RWPE1 (cell line): ENCODE results near the gene NFAT5.
"Not testable (repeated sequence)": the region's sequence is repeated elsewhere in the genome, so short reads cannot be mapped to it uniquely, and the experiment has no call there.

Source experiments
- CTCF ChIA-PET: fragments of 350-600 bp; sonication (Branson Sonifier 250); formaldehyde crosslinking; extraction: SDS; loops from one replicate; lab custom pipeline; 2021; lab: Yijun Ruan, JAX
- POLR2A ChIA-PET: fragments of 400-600 bp; formaldehyde crosslinking; extraction: SDS; loops from one replicate; lab custom pipeline; 2020; ENCODE audit warnings: antibody characterized with exemption; ENCODE audit not compliant: low non-redundant PET; lab: Yijun Ruan, JAX
- DNase-seq: peaks from one replicate; pipeline ENCODE4 v3.0.0; 2012; ENCODE audit warnings: low spot score
- H3K27ac ChIP-seq: fragments of 450-650 bp; 2 replicates; pipeline ENCODE4 v1.5.1; 2017
- TF ChIP-seq, protein P1 (sequence below): fragments of 450-650 bp; conservative IDR thresholded peaks from 2 replicates; pipeline ENCODE4 v1.5.1; 2017; ENCODE audit warnings: low read depth, mild to moderate bottlenecking

Gene NFAT5

GRCh38 chr16:69565671-69566239, at the start of gene NFAT5:
Gene NFAT5 (plus strand): TSS chr16:69565966. CDS start chr16:69566302, 336 bp downstream.
- CTCF ChIA-PET = interaction anchor here (1.5 kb wide), 1 partner anchor 170 kb away, joined by 5 read pairs; no protein-coding TSS in a partner anchor
- POLR2A ChIA-PET = no interaction called here
- H3K27ac ChIP-seq = peak within 1 kb of the TSS; percentile 97
- TF ChIP-seq, protein P1, sequence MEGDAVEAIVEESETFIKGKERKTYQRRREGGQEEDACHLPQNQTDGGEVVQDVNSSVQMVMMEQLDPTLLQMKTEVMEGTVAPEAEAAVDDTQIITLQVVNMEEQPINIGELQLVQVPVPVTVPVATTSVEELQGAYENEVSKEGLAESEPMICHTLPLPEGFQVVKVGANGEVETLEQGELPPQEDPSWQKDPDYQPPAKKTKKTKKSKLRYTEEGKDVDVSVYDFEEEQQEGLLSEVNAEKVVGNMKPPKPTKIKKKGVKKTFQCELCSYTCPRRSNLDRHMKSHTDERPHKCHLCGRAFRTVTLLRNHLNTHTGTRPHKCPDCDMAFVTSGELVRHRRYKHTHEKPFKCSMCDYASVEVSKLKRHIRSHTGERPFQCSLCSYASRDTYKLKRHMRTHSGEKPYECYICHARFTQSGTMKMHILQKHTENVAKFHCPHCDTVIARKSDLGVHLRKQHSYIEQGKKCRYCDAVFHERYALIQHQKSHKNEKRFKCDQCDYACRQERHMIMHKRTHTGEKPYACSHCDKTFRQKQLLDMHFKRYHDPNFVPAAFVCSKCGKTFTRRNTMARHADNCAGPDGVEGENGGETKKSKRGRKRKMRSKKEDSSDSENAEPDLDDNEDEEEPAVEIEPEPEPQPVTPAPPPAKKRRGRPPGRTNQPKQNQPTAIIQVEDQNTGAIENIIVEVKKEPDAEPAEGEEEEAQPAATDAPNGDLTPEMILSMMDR = no peak
- peak; percentile 81 for DNase-seq

GRCh38 chr16:69517914-69518313, 47.9 kb upstream of the NFAT5 start:
- CTCF ChIA-PET, H3K27ac ChIP-seq, POLR2A ChIA-PET, DNase-seq: not testable (repeated sequence)

DNA sequence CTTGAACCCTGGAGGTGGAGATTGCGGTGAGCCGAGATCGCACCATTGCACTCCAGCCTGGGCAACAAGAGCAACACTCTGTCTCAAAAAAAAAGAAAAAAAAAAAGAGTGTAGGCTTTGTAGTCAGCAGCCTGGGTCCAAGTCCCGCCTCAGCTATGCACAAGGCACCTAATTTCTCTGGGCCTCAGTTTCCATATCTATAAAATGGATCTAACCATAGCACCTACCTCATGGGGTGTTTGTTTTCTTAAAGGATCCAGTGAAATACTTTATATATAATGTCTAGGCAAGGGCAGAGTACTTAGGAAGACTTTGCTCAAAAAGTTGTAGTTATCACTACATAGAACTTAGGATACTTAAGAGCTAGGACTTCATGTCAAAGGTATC, 45.4 kb upstream of the NFAT5 start:
- ChIA-PET CTCF (no interaction called here), POLR2A (no interaction called here)
- DNase-seq = no peak
- TF ChIP-seq, protein P1 = no peak
- H3K27ac ChIP-seq = no peak overlapping the region

DNA sequence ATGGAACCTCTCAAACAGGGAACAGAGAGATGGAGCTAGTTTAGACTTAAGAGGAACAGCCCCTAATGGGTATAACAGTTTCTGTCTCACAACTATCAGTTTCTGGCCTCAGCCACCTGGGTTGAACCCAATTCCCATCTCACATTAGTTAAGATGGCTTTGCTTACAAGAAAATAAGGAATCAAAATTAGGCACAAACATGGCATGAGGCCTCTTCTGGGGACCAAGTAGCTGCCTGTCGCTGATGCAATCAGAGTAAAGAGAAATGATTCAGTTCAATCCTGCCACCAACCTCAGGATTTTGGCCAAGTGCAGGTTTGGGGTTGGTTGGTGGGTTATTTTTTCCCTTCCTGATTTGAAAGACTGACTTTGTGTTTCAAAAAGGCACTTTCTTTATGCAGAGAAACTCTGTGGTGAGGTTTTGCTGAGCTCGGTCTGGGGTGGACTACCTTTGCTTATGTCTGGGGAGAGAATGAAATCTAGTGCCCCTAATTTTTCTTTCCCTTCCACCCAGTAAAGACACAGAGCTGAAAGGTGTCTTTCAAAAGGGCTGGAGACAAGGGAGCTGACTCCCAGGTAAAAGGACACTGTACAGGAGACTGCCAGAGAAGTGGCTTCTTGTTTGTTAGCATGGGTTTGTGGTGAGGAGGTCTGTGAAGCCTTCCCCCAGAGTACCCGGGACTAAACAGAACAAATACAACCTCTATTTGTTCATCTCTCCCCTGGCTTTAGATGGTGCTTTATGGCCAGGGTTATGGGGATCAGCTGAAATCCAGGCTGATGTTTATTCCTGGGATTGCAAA, 44.8 kb upstream of the NFAT5 start:
- ChIA-PET POLR2A (interaction anchor here (0.5 kb wide), 1 partner anchor 9 kb away, joined by 3 read pairs; no protein-coding TSS in a partner anchor), CTCF (interaction anchor here (0.6 kb wide), 1 partner anchor 8 kb away, joined by 3 read pairs; no protein-coding TSS in a partner anchor)
- no peak overlapping the region for H3K27ac ChIP-seq
- DNase-seq = no peak
- TF ChIP-seq, protein P1 = no peak

GRCh38 chr16:69522041-69522578, 43.7 kb upstream of the NFAT5 start:
- ChIA-PET POLR2A (interaction anchor here (0.5 kb wide), 1 partner anchor 8 kb away, joined by 3 read pairs; no protein-coding TSS in a partner anchor), CTCF (no interaction called here)
- no peak overlapping the region for H3K27ac ChIP-seq
- TF ChIP-seq, protein P1 = no peak
- DNase-seq = no peak

- DNase-seq = no peak
- TF ChIP-seq, protein P1 = no peak
- ChIA-PET POLR2A (no interaction called here), CTCF (no interaction called here)
- H3K27ac ChIP-seq = no peak overlapping the region
Observed at GRCh38 chr16:69522732-69523404, 42.9 kb upstream of the NFAT5 start.
